IPS DF 19.7 (cell line): ENCODE measurements around the gene ABCC5.

Experiments used
- DNase-seq: peaks from one replicate; pipeline ENCODE4 v3.0.0-alpha.2; 2013; ENCODE audit warnings: low read depth, low spot score

The ABCC5 gene

DNA sequence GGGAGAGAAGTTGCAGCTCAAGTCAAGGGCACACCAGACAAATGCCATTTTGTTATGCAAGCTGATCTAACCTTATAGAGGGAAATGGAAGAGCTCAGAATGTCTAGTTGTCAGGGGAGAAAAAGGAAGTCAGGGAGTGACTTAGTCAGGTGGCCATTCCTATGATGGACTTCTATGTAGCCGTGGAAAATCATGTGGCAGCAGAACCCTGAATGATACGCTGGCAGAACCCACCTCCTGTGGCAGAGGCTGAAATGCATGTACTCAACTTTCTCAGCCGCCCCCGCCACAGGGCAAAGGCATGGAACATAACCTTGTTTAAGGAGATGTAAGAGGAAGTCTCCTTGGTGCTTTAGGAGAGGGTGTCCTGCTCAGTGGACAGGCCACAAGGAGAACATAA, 95.3 kb downstream of the ABCC5 start:
- DNase-seq = no peak

DNA sequence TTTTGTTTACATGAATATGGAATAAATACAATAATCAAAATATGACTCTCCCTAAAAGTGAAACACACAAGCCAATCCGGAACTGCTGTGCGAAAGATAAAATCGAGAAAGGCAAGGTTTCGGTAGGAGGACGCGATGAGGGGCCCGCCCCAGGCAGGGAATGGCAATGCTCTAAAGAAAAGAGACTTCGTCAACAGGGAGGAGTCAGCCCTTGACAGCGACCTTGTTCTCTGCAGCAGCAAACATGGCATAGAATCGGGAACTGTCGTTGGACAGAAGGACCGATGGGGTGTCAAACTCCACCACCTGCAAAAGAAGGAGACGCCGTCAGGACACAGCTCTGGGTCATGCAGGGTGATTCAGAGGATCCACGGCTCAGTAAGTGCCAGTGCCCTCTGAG, 96.6 kb downstream of the ABCC5 start:
- no peak for DNase-seq

DNA sequence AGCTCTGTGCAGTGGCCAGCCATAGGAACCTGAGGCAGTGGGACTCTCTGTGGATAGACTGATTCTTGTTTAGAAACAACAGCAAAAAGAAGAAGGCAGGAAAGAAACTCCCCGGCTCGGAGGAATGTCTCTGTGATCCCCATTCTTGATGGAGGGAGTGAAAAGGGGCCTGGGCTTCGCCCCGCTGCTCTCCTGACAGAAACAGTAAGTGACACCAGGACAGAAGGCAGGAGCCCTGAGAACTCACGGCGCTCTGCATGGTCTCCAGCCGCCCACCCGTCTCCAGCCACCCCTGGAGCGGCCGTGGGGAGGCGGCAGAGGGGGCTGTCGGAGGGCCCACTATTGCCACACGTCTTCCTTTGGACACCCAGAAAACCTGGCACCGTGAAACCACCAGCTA, 97.3 kb downstream of the ABCC5 start:
- no peak for DNase-seq

DNA sequence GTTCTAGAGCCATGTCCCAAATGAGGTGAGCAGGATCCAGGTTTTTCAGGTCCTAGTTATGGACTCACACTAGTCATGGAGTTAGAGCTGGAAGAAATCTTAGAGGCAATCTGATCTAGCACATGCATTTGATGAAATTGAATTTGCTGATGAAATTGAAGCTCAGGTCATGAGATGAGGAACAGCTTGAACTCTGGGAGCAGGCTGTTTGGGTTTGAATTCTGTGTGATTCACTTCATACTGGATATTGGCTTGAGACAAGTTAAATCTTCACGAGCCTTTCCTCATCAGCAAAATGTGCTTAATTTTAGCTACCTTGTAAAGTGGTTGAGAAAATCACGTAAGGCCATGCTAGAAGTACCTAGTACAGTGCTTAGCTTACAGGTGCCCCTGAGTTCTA, 99.5 kb downstream of the ABCC5 start:
- no peak for DNase-seq

GRCh38 chr3:183917776-183918175, 99.9 kb downstream of the ABCC5 start:
- no peak for DNase-seq

GRCh38 chr3:183914856-183915255, 102.8 kb downstream of the ABCC5 start:
- DNase-seq = no peak

GRCh38 chr3:183913580-183913920, 104.1 kb downstream of the ABCC5 start:
- no peak for DNase-seq

- DNase-seq = no peak
Observed at GRCh38 chr3:183912895-183913579, 104.6 kb downstream of the ABCC5 start.

DNA sequence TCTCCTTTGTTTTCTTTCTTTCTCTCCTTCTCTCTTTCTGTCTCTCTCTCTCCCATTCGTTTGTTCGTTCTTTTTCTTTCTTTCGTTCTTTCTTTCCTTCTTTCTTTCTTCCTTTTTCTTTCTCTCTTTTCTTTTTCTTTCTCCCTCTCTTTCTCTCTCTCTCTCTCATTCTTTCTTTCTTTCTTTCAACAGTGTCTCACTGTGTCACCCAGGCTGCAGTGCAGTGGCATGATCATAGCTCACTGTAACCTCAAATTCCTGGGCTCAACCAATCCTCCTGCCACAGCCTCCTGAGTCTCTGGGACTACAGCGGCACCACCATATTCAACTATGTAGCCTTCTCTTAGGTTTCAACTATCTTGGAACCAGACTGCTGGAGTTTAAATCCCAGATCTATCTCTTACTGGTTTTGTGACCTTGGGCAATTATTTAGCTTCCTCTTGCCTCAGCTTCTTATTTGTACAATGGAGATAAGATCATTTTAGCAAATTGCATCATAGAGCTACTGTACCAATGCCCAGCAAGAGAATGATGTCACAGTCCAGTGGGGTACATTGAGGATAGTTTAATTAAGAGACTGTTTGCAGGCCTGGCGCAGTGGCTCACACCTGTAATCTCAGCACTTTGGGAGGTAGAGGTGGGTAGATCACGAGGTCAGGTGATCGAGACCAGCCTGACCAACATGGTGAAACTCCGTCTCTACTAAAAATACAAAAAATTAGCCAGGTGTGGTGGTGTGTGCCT, 105.7 kb downstream of the ABCC5 start:
- no peak for DNase-seq

GRCh38 chr3:183911087-183911486, 106.6 kb downstream of the ABCC5 start:
- no peak for DNase-seq

- DNase-seq = no peak
Observed at GRCh38 chr3:183909030-183909600, 108.6 kb downstream of the ABCC5 start.

DNA sequence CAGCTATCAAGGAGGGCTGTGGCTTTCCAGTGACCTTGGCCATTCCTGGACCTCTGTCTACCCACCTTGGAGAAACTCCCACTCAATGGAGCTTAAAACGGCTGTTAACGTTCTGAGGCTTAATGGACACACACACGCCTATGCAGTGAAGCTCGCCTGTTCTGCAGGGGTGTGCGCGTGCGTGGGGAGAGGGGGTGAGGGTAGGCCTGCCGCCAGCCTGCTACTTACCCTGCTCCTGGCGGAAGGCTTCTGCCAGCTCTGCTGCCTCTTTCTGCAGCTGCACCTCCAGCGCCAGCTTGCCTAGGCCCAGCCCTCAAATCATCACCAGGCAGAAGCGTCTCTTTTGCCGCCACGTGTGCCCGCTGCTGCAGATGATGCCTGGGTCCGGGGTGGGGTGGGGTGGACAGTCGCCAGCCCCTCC, 109.8 kb downstream of the ABCC5 start:
- no peak for DNase-seq

DNA sequence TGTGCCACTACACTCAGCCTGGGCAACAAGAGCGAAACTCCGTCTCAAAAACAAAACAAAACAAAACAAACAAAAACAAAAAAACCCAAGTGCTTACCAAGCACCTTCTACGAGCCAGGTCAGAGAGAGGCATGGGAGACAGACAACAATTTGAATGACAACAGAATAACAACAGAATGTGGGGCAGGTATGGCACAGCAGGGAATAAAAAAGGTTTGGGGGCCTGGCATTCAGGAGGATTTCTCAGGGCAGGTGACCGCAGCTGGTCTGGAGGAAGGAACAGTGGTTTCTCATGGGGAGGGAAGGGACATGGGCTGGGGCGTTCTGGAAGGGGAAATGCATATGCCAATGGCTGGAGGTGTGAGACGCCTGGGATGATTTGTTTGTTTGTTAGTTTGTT, 110.5 kb downstream of the ABCC5 start:
- no peak for DNase-seq

- no peak for DNase-seq
Observed at GRCh38 chr3:183906234-183906921, 111.3 kb downstream of the ABCC5 start.

DNA sequence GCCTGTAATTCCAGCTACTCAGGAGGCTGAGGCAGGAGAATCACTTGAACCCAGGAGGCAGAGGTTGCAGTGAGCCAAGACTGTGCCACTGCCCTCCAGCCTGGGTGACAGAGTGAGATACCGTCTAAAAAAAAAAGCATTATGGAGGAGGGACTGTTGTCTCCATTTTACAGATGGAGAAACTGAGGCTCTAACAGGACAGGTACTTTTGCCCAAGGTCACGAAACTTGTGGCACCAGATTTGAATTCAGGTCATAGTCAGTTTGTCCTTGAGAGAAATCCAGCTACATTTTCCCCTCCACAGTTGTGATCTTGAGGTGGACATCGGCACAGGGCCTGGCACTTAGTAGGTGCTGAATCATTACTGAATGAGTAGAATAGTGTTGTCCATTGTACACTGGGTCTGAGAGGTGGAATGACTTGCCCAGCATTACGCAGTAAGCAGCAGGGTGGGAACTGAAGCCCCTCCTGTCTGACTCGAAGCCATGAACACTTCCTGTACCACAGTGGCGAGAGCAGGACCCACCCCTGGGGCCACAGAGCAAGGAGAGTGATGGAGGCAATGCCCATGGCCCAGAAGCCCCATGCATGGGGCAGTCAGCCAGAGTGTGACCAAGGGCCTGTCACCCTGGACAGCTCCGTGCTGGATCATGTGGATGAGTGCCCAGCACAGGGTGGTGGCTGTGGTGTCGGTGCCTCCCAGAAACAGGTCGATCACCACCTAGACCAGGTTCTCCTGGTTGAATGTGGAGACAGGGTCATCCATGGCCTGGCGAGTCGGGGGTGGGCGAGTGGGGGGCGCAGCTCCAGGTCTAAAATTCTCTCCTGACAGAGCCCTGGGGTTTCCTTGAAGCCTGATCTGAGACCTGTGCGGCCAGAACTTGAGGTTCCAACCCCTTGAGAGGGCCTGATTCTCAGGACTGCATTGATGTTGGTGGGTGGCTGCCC, 112.6 kb downstream of the ABCC5 start:
- no peak for DNase-seq

DNA sequence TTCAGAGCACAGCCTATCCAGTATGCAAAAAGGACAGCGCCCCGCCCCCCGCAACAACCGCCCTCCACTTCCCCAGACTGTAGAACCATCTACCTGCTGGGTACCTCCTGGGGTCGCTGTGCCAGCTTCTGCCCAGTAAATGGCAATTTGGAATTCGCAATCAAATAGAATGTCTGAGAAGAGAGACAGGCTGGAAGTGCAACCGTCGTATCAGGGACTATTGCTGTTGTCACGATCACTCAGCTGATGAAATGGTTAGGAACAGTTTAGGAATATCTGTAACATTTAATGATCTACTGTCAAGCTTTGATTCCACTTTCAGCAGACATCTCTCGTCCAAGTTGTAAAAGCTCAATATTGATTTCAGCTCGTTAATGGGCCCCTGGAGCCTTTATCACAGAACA, 119.7 kb downstream of the ABCC5 start:
- DNase-seq = no peak

DNA sequence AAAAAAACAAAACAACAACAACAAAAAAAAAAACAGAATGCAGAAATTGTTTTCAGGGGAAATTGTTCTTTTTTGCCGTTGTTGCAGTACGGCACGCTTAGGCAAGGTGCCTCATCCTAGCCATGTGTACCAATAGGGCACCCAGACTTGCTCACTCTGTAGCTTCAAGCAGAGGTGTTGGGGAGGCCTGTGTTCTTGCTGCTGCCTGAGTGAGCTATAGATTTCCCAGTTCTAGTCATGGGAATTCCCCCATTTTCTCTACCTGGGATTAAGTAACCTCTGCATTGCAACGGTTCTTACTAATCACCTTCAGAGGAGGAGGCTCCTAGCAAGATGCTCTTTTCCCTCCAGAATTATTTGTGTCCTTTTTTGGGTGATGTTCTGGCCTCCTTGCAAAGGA, 120.1 kb downstream of the ABCC5 start:
- no peak for DNase-seq

- no peak for DNase-seq
Observed at GRCh38 chr3:183896610-183897009, 121.1 kb downstream of the ABCC5 start.

- DNase-seq = no peak
Observed at GRCh38 chr3:183896184-183896583, 121.5 kb downstream of the ABCC5 start.

- DNase-seq = no peak
Observed at GRCh38 chr3:183895774-183896173, 121.9 kb downstream of the ABCC5 start.

DNA sequence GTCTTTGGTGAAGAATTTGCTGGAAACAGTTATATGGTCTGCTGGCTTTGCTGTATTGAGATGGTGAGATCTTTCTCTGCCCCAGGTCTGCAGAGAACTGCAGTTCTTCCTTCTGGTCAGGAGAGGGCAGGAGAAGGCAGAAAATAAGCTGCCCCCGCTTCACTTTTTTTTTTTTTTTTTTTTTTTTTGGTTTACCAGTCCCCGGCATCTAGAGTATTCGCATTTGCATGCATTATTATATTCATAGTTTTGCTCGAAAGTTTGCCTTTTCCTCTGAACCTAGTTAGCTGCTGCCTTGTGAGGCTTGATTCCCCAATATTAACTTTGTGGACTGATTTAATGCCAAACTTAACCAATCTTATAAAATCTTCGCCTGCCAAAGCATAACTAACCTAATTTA, 122.4 kb downstream of the ABCC5 start:
- DNase-seq = no peak
